HG03103 (cell line): ENCODE data around the gene DMBT1.

Source experiments
- ATAC-seq: cut with Tn5 transposase; IDR thresholded peaks from one replicate; pipeline ENCODE4 v1.9.1; 2021; ENCODE audit warnings: low read depth; ENCODE audit not compliant: unreplicated experiment

Gene DMBT1

DNA sequence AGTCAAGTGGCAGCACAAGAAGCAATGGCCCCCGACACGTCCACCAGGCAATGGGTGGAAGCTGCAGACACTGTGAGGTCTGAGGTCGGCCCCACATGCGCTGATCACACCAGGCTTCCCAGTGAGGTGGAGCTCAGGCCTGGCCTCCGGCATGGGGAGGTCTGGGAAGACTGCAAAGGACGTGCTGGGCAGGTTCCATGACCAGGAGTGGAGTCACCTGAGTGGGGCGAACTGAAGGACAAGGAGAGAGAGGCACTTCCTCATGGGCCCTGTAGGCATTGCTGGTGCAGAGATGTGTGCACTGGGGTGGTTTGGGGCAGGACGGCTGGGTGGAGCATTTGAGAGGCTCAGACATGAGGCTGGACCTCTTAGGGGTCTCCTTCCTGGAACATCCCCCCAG, 103.9 kb downstream of the DMBT1 start:
- no peak for ATAC-seq

DNA sequence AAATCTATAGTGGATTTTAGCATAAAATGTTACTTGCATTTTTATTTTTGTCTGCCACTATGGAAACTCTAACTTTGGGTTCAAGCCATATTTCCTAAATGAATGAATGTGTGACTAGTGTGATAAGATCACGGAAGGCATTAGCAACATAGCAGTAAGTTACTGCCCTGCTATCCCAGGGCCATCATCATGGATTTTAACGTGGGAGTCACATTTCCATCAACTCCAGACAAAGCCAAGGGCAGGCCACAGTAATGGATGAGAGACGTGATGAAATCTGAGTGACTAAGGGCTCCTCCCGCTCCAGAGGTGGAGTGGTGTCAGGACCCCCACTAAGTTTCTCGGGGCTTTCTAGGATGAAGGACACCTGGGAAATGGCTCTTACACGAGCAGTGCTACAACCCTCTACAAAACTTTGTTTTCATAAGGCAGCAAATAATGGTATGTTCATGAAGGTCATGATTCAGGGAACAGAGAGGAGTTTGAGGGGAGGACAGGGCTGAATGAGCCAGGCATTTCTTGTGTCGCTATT, 104.8 kb downstream of the DMBT1 start:
- ATAC-seq, result no peak

- ATAC-seq, result no peak
Observed at GRCh38 chr10:122665946-122666345, 105.4 kb downstream of the DMBT1 start.

DNA sequence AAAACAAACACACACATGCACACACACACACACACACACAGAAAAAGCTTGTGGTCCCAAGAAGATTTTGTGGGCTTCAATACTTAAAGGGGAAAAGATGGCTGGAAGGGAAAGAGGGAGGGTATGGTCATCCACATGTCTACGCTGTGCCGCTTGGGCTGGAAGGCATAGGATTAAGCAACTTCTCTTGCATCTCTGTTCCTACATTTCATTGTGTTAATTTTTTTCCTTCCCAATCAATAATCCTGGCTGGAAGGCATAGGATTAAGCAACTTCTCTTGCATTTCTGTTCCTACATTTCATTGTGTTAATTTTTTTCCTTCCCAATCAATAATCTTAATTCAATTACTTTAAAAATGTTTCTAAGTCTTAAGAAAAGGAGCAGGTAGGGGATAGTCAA, 108.5 kb downstream of the DMBT1 start:
- ATAC-seq, result no peak

GRCh38 chr10:122669842-122670241, 109.3 kb downstream of the DMBT1 start:
- ATAC-seq, result no peak

DNA sequence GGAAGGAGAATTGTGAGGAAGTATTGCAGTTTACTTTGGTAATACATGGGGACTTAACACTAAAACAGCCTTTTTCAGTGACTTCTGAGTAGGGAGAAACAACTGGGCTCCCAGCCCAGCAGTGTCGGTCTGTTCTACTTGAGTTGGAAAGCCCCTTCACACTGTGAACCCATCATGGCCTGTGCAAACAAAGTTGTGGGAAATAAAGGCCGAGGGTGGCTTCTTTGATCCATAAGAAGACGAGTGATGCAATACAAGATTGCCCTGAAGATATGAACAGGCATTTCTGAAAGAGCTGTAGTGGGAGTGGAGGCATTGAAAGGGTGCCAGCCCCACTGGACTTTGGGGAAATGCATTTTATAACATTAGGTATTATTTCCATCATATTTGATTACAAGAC, 110.8 kb downstream of the DMBT1 start:
- no peak for ATAC-seq

GRCh38 chr10:122672655-122673054, 112.1 kb downstream of the DMBT1 start:
- ATAC-seq, result no peak

- ATAC-seq, result no peak
Observed at GRCh38 chr10:122673269-122673668, 112.7 kb downstream of the DMBT1 start.

GRCh38 chr10:122673731-122674130, 113.2 kb downstream of the DMBT1 start:
- ATAC-seq, result no peak

DNA sequence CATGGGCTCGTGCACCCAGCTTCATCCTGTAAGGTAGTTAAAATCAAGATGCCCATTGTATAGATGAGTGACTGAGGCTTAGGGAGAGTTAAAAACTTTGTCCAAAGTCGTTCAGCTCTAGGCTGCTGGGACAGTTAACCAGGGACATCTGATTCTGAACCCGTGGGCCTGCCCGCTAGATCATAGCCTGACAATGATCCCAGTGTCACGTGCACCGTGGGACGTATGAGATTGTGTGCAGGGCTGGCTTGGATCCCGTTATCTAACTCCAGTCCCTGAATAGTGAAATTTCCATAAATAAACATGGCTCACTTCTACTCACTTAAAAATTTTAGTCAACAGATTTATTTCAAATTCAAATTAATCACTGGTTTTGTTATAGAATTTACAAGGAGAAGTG, 114.2 kb downstream of the DMBT1 start:
- ATAC-seq, result no peak

DNA sequence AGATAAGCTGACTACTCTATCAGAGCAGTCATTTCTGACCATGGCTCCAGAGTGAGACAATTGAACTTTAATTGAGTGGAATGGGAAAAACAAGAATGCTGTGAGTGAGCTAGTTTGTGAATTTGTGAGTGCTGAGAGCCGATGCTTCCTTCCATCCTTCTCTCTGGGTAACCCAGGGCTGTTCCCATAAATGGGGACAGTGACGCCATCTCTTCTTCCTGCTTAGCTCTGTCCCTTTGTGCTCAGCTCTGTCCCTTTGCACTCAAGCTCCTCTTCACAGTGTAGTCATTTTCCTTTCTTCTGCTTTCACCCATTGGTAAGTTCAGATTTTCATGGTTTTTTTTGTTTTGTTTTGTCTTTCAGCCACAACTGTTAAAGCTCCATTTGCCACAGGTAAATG, 114.7 kb downstream of the DMBT1 start:
- no peak for ATAC-seq

- ATAC-seq, result no peak
Observed at GRCh38 chr10:122678266-122678665, 117.7 kb downstream of the DMBT1 start.

DNA sequence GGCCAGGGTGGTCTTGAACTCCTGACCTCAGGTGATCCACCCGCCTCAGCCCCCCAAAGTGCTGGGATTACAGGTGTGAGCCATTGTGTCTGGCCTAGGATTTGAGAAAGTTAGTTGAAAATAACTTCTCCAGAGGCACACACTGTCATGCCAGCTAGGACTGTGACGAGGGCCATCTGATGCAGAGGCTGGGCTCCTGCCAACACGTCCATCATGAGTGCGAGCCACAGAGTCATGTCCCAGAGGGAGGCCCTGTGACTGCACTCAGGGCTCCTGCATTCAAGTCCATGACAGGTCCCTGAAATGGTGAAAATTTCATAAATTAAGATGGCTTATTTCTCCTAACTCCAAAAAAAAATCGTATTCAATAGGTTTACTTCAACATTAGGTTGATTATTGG, 122.0 kb downstream of the DMBT1 start:
- ATAC-seq, result no peak

DNA sequence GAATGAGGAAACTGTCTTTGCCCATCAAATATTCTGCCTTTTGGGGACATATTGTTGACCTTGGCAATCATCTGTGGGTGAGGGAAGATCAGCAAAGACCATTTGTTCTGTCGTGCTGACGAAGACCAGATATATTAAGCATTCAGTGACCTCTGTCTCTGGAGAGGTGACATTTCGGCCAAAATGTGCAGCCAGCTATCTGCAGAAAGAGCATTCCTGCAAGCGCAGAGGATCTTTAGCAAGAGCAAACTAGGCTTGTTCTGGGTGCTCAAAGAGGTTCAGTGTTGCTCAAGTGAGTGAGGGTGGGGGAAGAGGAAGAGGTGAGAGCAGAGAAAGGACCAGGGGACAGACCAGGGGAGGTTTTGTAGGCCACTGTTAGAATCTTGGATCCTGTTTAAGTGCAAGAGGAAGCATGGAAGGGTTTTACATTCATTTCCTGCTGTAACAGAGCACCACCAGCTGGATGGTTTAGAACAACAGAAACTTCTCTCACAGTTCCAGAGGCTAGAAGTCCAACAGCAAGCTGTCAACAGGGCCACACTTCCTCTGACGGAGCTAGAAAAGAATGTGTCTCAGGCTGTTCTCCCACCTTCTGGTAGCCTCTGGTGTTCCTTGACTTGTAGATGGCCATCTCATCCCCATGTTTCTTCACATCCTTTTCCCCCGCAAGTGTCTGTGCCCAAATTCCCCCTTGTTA, 127.9 kb downstream of the DMBT1 start:
- ATAC-seq, result no peak

- no peak for ATAC-seq
Observed at GRCh38 chr10:122689146-122689820, 128.7 kb downstream of the DMBT1 start.

GRCh38 chr10:122692744-122693143, 132.2 kb downstream of the DMBT1 start:
- no peak for ATAC-seq
